NCI-H226 (cell line): ENCODE measurements around the gene NMT1.

Experiments used
- DNase-seq: peaks from one replicate; pipeline ENCODE4 v3.0.0-alpha.2; 2015

NMT1 gene

DNA sequence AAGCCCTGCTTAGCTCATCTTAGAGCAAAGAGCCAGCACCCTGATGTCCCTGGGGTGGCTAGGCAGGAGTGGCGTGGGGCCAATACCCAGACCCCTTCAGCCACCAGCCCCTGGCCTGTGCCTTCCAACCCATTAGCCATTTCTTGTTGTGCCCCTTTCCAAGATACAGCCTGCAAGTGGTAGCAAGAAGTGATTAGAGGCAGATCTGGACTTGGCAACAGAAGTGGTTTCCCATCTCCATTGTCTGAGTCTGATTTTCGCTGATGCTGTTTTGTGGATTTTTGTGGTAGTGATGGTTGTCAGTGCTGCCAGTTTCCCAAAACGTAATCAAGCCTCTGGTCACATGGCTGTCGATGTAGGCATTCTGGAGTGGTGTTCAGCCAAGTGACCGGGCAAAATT is 45.5 kb downstream of the NMT1 start:
- DNase-seq = no peak

DNA sequence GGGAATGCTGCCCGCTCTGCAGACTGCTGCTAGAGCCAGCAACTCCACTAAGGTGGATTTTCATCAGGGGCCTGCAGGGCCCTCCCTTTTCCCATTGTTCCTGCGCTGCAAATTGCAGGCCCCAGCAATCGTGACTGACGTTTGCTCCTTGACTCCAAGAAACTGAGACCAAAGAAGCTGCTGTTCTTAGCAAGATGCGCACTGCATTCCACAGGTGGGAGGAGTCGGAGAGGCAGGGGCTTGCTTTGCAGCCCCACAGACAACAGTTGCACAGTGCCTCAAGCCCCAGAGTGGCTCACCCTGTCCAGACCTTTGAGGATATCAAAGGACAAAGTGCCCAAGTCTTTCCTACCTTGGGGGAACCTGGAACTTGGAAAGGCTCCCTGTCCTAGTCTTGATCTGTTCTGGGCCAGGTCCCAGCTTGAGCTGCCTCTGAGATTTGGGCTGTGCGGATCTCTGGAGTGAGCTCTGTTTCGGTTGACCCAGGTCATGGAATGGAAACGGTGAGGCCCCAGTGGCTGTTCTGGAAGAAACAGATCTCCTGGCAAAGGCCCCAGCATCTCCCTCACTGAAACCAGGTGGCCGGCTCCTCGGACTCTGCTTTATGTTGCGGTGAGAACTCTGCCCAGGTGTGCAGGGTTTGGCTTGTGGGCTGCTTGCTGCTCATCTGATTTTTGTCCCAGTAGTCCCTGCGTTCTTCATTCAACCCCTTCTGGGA is 46.3 kb downstream of the NMT1 start:
- DNase-seq = no peak

DNA sequence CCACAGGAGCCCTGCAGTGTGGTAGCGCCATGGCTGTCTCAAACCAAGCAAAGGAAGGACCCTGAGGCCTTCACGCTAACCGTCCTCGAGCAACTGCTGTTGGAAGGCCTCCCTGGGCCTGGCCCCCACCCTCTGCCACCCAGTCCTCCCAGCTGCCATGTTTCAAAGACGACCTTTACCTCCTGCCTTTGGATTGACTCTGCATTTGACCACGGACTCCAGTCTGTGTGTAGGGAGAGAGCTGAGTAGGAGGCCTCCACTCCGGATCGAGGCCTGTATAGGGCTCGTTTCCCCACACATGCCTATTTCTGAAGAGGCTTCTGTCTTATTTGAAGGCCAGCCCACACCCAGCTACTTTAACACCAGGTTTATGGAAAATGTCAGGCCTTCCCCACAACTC is 46.9 kb downstream of the NMT1 start:
- DNase-seq = no peak

DNA sequence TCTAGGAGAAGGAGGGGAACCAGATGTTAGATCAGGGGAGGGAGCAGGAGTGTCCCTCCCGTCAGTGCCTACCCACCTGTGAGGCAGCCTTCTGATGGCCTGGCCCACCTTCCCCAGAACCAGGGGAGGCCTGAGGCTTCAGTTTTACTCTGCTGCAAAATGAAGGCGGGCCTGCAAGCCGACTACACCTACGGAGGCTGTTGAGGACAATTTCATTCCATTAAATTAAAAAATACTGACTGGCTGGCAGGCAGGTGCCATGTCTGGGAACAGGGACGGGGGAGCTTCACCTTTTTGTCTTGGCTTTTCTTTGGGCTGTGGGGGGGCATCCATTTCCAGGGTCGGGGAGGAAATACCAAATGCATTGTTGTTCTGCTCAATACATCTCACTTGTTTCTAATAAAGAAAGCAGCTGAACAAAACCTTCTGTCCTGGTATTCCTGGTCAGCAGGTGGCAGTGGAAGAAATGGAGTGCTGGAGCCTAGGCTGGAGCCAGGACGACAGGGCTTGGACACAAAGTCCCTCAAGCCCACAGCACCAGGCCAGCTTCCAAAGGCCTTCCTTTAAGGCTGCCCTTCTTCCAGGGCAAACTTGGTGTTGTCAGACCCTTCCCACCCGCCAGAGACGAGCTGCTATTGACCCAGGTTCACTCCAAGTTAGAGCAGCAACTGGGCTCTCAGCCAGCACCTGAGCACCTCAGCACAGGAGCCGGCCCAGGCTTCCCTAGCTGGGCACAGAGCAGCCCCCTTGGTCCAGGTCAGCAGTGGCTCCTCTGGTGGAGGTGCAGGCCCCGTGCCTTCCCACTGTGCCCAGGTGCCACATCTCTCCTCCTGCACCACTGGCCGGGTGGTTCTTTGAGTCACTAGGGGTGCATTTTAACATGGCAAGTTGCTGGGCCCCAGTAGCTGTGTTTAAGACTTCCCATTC is 47.7 kb downstream of the NMT1 start:
- no peak for DNase-seq

DNA sequence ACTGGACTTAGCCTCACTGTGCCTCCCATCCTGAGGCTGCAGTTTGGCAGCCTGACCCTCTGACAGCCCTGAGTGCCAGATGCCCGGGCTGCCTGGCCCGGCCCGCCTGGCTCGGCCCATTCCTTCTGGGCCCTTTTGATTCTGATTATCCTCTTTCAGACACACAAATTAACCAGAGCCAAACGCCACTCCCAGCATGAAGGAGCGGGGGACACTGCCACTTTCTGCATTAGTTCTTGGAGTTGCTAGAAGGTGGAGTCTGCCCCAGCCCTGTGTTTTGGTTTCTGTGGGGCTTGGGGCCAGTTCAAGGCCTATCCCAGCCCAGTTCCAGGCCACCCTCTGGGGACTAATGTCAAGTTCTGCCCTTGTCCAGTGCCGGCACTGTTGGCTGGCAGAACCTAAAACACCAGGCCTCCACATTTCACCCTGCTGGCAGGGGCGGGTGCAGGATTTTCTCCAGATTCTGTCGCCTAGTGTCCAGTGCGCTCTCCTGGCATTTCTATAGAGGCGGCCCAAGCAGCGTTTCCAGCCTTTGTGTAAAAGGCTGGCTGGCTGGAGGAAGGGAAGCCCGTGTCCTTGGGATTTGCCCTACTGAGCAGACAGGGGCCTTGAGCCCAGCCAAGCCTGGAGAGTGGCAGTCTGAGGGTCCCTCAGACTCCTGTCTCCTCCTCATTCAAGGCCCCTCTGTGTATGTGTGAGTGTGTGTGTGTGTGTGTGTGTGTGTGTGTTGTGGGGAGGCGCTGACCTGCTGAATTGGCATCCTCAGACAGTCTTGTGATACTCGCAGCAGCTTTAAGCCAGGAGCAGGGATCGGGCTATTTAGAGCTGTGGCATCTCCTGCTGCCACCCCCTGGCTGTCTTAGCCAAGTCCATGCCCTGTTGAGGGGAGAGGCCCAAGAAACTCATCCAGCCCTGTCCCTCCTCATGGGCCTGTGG is 49.8 kb downstream of the NMT1 start:
- no peak for DNase-seq

DNA sequence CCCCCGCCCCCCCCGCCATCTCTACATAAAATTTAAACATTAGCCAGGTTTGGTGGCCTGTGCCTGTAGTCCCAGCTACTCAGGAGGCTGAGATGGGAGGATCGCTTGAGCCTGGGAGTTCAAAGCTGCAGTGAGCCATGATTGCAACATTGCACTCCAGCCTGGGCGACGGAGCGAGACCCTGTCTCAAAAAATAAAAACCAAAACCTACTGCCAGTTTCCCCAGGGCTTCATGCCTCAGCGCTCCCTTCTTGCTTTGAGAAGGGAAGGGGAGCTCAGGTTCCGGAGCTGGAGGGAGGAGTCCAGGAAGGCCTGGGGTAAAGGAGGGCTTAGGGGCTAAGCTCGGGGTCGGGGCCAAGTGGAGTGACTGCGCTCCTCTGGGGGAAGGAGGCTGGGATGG is 50.7 kb downstream of the NMT1 start:
- DNase-seq = no peak

DNA sequence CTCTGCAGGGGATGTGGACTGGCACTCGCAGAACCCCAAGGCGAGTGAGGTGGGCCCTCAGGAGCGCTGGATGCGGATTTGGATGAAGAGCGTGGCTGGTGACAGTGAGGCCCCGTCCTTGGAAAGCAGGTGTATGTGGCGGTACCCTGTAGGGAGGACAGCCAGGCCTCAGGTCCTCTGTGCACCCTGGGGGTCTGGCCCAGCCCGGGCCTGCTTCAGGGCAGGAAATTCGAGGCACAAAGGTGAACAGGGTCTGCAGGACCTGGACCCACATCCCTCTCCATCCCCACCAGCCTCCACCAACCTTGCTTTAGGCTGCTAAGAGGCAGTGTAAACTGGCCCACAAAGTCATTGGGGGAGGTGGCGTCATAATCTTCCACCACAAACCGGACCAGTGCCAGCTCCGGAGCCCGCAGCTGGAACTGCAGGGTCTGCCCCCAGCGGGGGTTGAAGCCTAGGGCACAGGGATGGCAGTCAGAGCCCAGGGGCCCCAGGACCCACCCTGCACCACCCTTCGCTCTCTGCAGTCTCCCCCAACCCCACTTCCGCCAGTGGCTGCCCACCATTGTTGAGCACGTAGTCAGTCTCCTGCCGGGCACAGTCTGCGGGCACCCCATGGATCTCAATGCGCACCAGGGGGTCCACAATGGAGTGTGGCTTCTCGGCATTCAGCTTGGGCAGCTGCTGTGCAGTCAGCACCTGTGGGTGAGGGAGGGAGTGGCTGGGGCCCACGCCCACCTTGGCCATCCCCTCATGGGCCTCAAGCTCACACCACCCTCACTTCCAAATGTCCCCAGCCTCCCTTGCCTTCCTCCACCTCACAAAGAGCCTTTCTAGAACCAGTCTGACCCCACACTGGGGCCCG is 51.7 kb downstream of the NMT1 start:
- no peak for DNase-seq

DNA sequence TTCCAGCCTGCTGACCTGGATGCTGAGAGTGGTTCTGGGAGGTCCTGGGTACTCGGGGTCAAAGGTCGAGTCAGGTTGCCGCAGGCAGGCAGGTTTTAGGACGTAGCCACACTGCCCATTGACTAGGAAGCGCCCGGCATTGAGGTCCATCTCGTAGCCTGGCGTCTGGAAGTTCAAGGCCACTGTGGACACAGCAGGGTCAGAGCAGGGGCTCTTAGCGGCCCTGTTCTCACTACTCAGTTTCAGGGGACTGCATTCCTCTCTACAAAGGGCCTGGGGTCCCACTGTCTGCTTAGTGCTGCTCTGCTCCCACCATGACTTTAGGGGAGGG is 52.3 kb downstream of the NMT1 start:
- DNase-seq = no peak

DNA sequence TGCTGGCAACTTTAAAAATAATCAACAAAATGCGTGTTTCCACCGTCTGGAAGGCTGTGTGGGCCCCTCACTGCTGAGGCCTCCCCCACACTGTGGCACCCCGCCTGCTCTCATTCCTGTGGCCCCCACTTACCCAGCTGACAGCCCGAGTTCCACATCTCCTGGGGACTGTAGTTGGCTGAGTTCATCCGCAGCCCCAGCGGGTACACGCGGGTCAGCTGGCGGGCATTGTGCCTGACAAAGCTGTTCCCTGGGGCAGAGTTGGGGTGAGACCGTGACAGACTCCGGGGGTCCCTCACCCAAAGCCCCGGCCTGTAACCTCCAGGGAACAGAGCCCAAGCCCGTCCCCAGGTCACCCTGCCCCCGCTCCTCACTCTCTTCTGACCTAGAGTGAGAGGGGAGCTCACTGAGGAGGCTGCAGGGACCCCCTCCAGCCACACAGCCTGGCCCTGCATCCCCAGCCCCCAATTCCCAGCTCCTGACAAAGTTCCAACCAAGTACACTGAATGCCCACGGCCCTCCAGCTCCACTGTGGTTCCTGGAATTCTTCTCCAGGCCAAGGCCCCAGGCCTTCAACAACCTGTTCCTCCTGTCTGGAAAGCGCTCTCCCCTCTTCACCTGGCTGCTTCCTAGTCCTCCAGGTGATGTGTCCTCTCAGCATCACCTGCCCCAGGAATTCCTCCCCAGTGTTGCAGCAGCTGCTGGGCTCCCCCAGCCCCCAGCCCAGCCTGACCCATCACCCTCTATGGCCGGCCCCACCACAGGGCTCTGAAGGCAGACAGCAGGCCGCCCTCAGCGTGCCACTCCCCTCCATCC is 53.2 kb downstream of the NMT1 start:
- no peak for DNase-seq

DNA sequence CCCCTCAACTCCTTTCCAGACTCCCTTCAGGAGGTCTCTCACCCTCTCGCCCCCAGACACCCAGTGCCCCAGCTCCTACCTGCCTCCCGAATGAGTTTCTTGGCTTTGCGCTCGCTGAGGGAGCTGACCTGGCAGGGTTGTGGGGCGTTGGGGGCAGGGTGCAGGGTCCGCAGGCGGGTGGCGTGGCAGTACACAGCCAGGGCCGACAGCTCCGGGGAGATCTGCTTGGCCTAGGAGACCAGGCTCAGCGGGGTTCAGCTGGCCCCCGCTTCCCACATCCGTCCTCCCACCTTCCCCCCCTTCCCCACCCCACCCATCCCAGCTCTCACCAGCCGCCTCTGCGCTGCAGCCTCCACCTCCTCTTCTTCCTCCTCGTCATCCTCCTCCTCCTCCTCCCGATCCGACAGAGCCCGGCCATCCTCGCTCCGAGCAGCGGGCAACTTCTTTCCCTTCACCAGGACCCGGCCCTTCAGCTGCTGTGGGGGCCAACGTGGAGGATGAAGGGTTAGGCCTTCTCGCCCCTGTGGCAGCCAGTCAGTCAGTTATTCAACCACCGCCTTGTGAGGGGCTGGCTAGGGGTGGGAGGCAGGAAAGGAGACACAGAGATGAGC is 54.0 kb downstream of the NMT1 start:
- no peak for DNase-seq

DNA sequence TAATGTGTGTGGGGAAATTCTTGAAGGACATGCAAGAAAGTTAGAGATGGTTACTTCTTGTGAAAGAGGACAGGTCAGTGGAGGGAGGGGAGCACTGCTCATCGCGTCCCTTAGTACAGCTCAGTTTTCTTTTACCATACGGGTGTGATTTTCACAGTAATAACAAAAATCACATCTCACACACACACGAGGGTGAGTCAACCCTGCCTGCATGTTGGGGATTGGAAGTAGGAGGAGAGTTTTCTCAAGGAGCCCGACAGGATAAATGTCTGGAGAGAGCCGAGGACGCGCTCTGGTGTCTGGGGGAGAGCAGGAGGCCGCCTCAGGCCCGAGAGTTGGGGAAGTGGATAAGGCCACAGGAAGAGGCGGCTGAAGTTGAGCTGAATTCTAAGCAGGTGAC is 54.8 kb downstream of the NMT1 start:
- no peak for DNase-seq

DNA sequence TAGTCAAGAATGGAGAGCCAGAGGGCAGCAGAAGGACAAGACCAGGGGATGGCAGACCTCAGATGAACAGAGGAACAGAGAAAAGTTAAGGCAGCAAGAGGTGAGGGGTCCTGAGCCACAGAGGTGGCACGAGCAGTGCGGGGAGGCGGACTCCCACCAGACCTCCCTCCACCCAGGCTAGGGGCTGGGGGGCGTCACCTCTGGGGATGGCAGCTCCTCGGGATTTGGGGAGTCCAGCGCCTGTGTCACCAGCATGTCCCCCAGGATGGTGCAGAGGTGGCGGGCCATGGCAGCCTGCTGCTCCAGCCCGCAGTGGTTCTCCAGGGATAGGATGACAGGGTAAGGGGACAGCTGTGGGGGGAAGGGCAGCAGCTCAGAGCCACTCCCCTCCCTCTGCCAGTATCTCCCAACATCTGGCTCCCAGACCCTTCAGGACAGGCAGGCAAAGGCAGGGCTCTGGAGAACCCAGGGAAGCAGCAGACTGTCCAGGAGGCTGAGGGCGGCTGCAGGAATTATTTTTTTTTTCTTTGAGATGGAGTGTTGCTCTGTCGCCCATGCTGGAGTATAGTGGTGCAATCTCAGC is 55.4 kb downstream of the NMT1 start:
- no peak for DNase-seq

DNA sequence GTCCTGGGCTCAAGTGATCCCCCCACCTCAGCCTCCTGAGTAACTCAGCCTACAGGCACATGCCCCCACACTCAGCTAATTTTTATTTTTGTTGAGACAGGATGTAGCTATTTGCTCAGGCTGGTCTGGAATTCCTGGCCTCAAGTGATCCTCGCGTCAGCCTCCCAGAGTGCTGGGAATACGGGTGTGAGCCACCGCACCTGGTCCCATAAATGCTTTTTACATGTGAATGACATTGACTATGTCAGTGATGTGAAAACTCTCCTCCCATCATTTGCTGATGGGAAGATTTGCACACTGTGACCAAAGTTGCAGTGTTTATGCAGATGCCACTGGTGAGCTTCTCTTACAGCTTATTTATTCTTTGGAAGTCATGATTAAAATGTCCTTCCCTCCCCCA is 56.2 kb downstream of the NMT1 start:
- no peak for DNase-seq

DNA sequence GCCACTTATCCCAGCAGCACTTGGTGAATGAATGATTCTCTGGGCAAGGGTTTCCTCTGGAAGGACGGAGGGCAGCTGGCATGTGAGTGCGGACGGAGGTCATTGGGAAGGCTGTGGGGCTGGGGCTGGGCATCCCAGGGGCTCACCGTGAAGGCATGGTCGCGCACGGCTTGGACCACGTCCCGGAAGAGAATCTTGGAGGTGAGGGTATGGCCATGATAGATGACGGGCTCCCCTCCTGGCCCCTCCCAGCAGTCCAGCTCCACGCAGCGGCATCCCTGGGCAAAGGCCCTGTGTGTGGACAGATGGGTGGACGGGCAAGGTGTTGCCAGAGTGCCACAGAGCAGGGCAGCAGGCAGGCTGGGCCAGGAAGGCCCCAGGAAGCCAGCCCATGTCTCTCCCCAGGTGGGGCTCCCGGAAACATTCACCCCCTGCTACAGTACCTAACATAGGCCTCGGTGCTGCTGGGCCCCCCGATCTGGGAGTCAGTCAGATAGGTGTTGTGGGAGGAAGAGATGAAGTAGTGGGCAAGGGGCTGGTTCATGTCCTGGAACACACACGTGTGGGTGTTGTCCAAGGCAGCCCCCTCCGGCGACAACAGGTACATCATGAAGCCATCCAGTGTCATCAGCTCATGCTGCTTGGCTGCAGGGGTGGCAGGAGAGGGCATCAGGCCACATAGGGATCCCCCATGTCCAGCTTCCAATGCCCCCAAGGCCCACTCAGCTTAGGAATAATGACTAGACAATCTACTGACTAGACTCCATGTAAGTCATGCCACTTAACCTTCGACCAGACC is 56.9 kb downstream of the NMT1 start:
- no peak for DNase-seq

DNA sequence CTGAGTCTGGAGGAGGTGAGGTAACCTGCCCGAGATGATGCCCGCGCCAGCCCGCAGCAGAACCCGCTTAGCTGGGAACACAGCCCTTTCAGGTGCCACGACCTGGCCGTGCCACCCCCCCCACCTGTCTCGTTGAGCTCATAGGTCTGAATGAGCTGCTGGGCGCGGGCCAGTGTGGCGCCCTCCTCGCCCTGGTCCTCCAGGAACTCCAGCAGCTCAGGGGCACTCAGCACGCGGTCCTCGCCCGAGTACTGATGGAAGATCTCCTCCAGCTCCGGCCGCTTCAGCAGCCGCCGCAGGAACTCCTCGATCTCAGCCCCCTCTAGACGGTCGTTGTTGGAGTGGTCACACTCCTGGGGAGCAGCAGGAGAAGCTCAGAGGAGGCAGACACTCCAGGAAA is 57.6 kb downstream of the NMT1 start:
- no peak for DNase-seq

DNA sequence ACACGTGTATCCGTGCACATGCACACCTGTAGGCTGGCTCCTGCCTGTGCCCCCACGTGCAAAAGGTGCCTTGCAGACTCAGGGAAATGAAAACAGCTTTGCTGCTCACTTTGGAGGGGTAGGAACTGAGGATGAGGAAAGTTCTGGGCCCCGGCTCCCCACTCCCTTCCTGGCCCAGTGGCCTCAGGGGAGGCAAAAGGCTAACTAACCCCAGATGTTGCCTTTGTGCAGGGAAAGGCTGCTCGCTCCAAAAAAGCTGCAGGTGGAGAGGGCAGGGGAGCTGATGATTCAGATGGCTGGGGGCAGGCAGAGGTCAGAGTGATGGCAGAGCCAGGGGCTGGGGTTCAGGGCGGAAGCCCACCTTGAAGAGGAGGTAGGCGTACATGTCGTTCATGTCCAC is 58.8 kb downstream of the NMT1 start:
- DNase-seq = no peak

DNA sequence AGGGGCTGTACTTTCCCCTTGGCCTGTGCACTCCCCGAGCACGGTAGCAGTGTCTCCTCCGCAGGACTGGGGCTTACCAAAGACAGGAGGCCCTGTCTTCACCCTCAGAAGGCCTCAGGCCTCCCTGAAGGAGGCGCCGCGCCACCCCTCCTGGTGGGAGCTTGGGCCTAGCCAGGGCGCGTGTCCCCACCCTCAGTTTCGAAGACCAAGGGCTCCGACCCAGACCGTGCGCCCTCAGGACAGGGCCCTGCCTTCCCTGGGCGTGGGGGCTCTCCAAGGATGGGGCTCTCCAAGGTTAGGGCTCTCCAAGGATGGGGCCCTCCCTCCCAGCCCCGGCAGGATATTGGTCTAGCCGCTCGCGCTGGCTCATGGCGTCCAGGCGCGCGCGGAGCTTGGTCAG is 59.4 kb downstream of the NMT1 start:
- no peak for DNase-seq

DNA sequence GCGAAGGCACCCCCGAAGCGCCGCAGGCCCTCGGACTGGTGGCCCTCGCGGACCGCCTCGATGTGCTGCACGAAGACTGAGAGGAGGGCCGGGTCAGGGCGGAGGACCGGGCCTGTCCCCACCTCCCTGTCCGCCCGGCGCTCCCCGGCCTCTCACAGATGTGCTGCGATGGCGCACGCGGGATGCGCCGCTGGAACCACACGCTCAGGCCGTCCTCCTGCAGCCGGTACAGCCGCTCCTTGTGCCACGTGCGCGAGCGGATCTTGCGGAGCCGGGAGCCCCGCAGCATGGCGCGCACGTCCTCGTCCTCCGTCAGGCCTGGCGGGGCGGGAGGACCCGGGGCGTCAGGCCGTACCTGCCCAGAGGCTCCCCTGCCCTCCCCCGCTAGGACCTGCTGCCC is 59.9 kb downstream of the NMT1 start:
- DNase-seq = no peak

DNA sequence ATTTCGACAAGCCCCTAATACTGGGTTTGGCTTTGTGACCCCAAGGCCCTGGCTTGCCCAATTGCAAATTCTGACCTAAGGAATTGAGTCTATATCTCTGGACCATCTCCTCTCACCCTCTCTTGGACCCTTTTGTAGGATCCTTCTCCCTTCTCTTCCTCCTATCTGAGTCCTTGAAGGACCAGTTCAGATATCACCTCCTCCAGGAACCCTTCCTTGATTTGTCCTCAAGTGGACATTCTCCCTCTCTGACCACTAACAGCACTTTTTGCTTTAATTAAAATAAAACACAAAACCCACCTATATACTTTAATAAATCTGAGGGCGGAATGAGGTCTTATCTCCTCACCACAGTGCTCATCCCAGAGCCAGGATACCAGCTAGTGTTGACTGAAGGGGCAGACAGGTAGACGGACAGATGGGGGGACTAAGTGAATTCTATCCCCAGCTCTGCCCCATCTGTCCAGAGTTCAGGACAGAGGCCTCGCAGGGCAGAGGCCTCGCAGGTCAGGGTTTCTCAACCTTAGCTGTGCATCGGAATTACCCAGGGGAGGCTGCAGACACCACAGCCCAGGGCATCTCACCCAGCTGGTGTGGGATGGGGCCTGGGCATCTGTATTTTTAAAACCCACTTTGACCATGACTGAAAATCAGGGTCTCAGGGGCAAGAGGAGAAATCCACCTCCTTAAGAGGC is 62.1 kb downstream of the NMT1 start:
- no peak for DNase-seq
